ENCODE results near the gene ESRRG.
"Not testable (repeated sequence)": the region's sequence is repeated elsewhere in the genome, so short reads cannot be mapped to it uniquely, and the experiment has no call there.

The ESRRG gene

GRCh38 chr1:216739793-216740192 lies 16.6 kb upstream of the ESRRG start:
- Histone ChIP-seq H3K4me1 (ENCODE audit: control insufficient read depth, insufficient read depth, low read length) (no peaks in the 10 kb centered on the region), H3K36me3 (ENCODE audit: control insufficient read depth, insufficient read depth, low read length, severe bottlenecking) (no peaks in the 10 kb centered on the region), H3K9me3 (ENCODE audit: control insufficient read depth, low read length) (no peaks in the 10 kb centered on the region), H3K4me3 (ENCODE audit: low read length) (no peak overlapping the region), H3K9ac (ENCODE audit: low read length) (no peak overlapping the region), H3K27me3 (replicated peaks; ENCODE audit: control insufficient read depth, insufficient read depth, low read length) (no peaks in the 10 kb centered on the region)
- no peak for DNase-seq (ENCODE audit: low read depth)

- H3K9ac ChIP-seq (ENCODE audit: low read length), result no peak overlapping the region
- DNase-seq (ENCODE audit: low read depth), result no peak
- H3K9me3 ChIP-seq (ENCODE audit: control insufficient read depth, low read length), result no peaks in the 10 kb centered on the region
- peaks cover 5% of the 10 kb centered on the region for H3K27me3 ChIP-seq (replicated peaks; ENCODE audit: control insufficient read depth, insufficient read depth, low read length)
- H3K36me3 ChIP-seq (ENCODE audit: control insufficient read depth, insufficient read depth, low read length, severe bottlenecking), result no peaks in the 10 kb centered on the region
- H3K4me1 ChIP-seq (ENCODE audit: control insufficient read depth, insufficient read depth, low read length), result no peaks in the 10 kb centered on the region
- no peak overlapping the region for H3K4me3 ChIP-seq (ENCODE audit: low read length)
Observed at GRCh38 chr1:216732121-216732520, 8.9 kb upstream of the ESRRG start.

GRCh38 chr1:216731562-216731961 lies 8.3 kb upstream of the ESRRG start:
- Histone ChIP-seq H3K9ac (ENCODE audit: low read length) (no peak overlapping the region), H3K4me3 (ENCODE audit: low read length) (no peak overlapping the region), H3K36me3 (ENCODE audit: control insufficient read depth, insufficient read depth, low read length, severe bottlenecking) (no peaks in the 10 kb centered on the region), H3K27me3 (replicated peaks; ENCODE audit: control insufficient read depth, insufficient read depth, low read length) (peaks cover 10% of the 10 kb centered on the region), H3K4me1 (ENCODE audit: control insufficient read depth, insufficient read depth, low read length) (no peaks in the 10 kb centered on the region), H3K9me3 (ENCODE audit: control insufficient read depth, low read length) (no peaks in the 10 kb centered on the region)
- no peak for DNase-seq (ENCODE audit: low read depth)

DNA sequence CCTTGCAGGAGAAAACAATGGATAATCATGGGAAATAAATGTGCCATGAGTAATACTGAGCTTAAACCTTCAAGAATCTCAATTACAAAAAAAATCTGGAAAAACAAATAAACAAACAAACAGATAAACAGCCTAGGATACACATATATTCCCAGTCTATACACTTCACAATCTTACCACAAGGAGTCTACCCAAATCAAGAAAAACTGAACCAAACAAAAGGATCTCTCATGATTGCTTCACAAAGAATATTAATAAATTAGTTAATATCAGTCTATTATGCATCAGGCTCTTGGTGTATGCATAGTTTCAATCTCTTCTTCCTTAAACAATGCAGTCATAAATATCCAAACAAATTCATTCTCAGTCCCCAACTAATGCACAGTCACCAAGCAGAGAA lies 3.2 kb upstream of the ESRRG start:
- no peak for DNase-seq (ENCODE audit: low read depth)
- Histone ChIP-seq H3K36me3 (ENCODE audit: control insufficient read depth, insufficient read depth, low read length, severe bottlenecking) (no peaks in the 10 kb centered on the region), H3K4me3 (ENCODE audit: low read length) (no peak overlapping the region), H3K27me3 (replicated peaks; ENCODE audit: control insufficient read depth, insufficient read depth, low read length) (peaks cover 53% of the 10 kb centered on the region), H3K9me3 (ENCODE audit: control insufficient read depth, low read length) (no peaks in the 10 kb centered on the region), H3K4me1 (ENCODE audit: control insufficient read depth, insufficient read depth, low read length) (peaks cover 12% of the 10 kb centered on the region), H3K9ac (ENCODE audit: low read length) (no peak overlapping the region)

DNA sequence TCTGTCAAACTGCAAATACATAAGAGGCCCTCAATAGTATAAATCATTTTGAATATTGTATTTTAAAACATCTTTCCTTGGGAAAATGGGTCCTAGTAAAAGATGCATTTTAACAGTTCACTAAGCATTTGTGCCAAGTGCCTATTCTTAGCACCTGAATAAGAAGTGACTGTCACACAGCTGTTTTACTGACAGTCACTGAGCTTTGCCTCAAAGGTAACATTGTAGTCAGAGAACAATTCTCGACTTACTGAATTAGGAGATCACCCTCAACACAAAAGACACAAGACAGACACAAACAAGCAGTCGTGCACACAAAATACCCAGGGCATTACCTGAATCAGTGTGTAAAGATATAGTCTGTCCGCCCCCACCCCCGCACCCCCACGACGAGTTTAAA lies 408 bp downstream of the ESRRG start:
- H3K36me3 ChIP-seq (ENCODE audit: control insufficient read depth, insufficient read depth, low read length, severe bottlenecking), result no peaks in the 10 kb centered on the region
- H3K4me1 ChIP-seq (ENCODE audit: control insufficient read depth, insufficient read depth, low read length), result peaks cover 12% of the 10 kb centered on the region
- peak overlapping the region; percentile 76 for H3K4me3 ChIP-seq (ENCODE audit: low read length)
- peaks cover 62% of the 10 kb centered on the region for H3K27me3 ChIP-seq (replicated peaks; ENCODE audit: control insufficient read depth, insufficient read depth, low read length)
- H3K9ac ChIP-seq (ENCODE audit: low read length), result no peak overlapping the region
- DNase-seq (ENCODE audit: low read depth), result no peak
- no peaks in the 10 kb centered on the region for H3K9me3 ChIP-seq (ENCODE audit: control insufficient read depth, low read length)

GRCh38 chr1:216721863-216722262 lies 1.4 kb downstream of the ESRRG start:
- no peak for DNase-seq (ENCODE audit: low read depth)
- Histone ChIP-seq H3K4me3 (ENCODE audit: low read length) (no peak overlapping the region), H3K36me3 (ENCODE audit: control insufficient read depth, insufficient read depth, low read length, severe bottlenecking) (no peaks in the 10 kb centered on the region), H3K27me3 (replicated peaks; ENCODE audit: control insufficient read depth, insufficient read depth, low read length) (peaks cover 55% of the 10 kb centered on the region), H3K9ac (ENCODE audit: low read length) (no peak overlapping the region), H3K9me3 (ENCODE audit: control insufficient read depth, low read length) (no peaks in the 10 kb centered on the region), H3K4me1 (ENCODE audit: control insufficient read depth, insufficient read depth, low read length) (peaks cover 12% of the 10 kb centered on the region)

GRCh38 chr1:216721062-216721461 lies 2.2 kb downstream of the ESRRG start:
- Histone ChIP-seq H3K4me1 (ENCODE audit: control insufficient read depth, insufficient read depth, low read length) (peaks cover 12% of the 10 kb centered on the region), H3K4me3 (ENCODE audit: low read length) (no peak overlapping the region), H3K36me3 (ENCODE audit: control insufficient read depth, insufficient read depth, low read length, severe bottlenecking) (no peaks in the 10 kb centered on the region), H3K9ac (ENCODE audit: low read length) (no peak overlapping the region), H3K9me3 (ENCODE audit: control insufficient read depth, low read length) (no peaks in the 10 kb centered on the region), H3K27me3 (replicated peaks; ENCODE audit: control insufficient read depth, insufficient read depth, low read length) (peaks cover 49% of the 10 kb centered on the region)
- DNase-seq (ENCODE audit: low read depth), result no peak

- H3K4me1 ChIP-seq (ENCODE audit: control insufficient read depth, insufficient read depth, low read length), result no peaks in the 10 kb centered on the region
- no peaks in the 10 kb centered on the region for H3K36me3 ChIP-seq (ENCODE audit: control insufficient read depth, insufficient read depth, low read length, severe bottlenecking)
- H3K27me3 ChIP-seq (replicated peaks; ENCODE audit: control insufficient read depth, insufficient read depth, low read length), result peaks cover 25% of the 10 kb centered on the region
- H3K9me3 ChIP-seq (ENCODE audit: control insufficient read depth, low read length), result no peaks in the 10 kb centered on the region
- DNase-seq (ENCODE audit: low read depth), result no peak
- no peak overlapping the region for H3K4me3 ChIP-seq (ENCODE audit: low read length)
- H3K9ac ChIP-seq (ENCODE audit: low read length), result no peak overlapping the region
Observed at GRCh38 chr1:216711712-216712111, 11.5 kb downstream of the ESRRG start.

GRCh38 chr1:216710598-216711333 lies 12.5 kb downstream of the ESRRG start:
- H3K36me3 ChIP-seq (ENCODE audit: control insufficient read depth, insufficient read depth, low read length, severe bottlenecking), result no peaks in the 10 kb centered on the region
- no peaks in the 10 kb centered on the region for H3K9me3 ChIP-seq (ENCODE audit: control insufficient read depth, low read length)
- no peak overlapping the region for H3K4me3 ChIP-seq (ENCODE audit: low read length)
- DNase-seq (ENCODE audit: low read depth), result no peak
- H3K4me1 ChIP-seq (ENCODE audit: control insufficient read depth, insufficient read depth, low read length), result no peaks in the 10 kb centered on the region
- no peak overlapping the region for H3K9ac ChIP-seq (ENCODE audit: low read length)
- peaks cover 25% of the 10 kb centered on the region for H3K27me3 ChIP-seq (replicated peaks; ENCODE audit: control insufficient read depth, insufficient read depth, low read length)

DNA sequence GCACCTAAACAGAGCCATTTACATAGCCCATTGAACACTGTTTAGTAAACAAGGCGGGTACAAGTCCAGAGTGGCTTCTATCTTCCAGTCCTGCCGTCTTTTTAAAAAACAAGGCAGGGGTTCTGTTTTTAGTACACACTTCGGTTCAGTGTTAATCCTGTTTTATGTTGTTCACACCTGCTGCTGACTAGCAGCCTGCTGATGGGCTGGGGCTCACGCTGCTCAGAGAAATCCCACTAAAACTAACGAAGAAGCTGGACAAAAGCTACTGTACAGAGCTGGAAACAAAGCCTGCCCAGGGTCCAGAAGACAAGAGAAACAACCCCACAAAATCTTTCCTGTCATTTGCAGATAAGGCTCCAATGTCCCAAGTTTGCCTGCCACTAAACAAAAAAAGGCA lies 13.2 kb downstream of the ESRRG start:
- Histone ChIP-seq H3K9me3 (ENCODE audit: control insufficient read depth, low read length) (no peaks in the 10 kb centered on the region), H3K4me3 (ENCODE audit: low read length) (no peak overlapping the region)
- DNase-seq (ENCODE audit: low read depth), result no peak

GRCh38 chr1:216705676-216706075 lies 17.6 kb downstream of the ESRRG start:
- Histone ChIP-seq H3K27me3 (replicated peaks; ENCODE audit: control insufficient read depth, insufficient read depth, low read length) (peaks cover 8% of the 10 kb centered on the region), H3K4me1 (ENCODE audit: control insufficient read depth, insufficient read depth, low read length) (no peaks in the 10 kb centered on the region), H3K36me3 (ENCODE audit: control insufficient read depth, insufficient read depth, low read length, severe bottlenecking) (no peaks in the 10 kb centered on the region), H3K9me3 (ENCODE audit: control insufficient read depth, low read length) (no peaks in the 10 kb centered on the region), H3K4me3 (ENCODE audit: low read length) (no peak overlapping the region), H3K9ac (ENCODE audit: low read length) (no peak overlapping the region)
- no peak for DNase-seq (ENCODE audit: low read depth)

More for the DNA sequence above, 13.2 kb downstream of the ESRRG start:
- Histone ChIP-seq H3K27me3 (replicated peaks; ENCODE audit: control insufficient read depth, insufficient read depth, low read length) (peaks cover 25% of the 10 kb centered on the region), H3K36me3 (ENCODE audit: control insufficient read depth, insufficient read depth, low read length, severe bottlenecking) (no peaks in the 10 kb centered on the region), H3K4me1 (ENCODE audit: control insufficient read depth, insufficient read depth, low read length) (no peaks in the 10 kb centered on the region), H3K9ac (ENCODE audit: low read length) (no peak overlapping the region)

DNA sequence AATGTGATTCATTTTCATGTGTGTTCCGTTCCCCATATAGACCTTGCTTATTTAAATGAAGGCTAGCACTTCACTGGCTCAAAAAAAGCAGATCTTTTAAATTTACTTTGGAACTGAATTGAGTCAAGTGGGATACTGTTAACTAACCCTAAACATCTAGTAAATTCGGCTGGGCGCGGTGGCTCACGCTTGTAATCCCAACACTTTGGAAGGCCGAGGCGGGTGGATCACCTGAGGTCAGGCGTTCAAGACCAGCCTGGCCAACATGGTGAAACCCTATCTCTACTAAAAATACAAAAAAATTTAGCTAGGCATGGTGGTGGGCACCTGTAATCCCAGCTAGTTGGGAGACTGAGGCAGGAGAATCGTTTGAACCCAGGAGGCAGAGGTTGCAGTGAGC lies 19.2 kb downstream of the ESRRG start:
- H3K4me1 ChIP-seq (ENCODE audit: control insufficient read depth, insufficient read depth, low read length); H3K9me3 ChIP-seq (ENCODE audit: control insufficient read depth, low read length); H3K4me3 ChIP-seq (ENCODE audit: low read length); H3K36me3 ChIP-seq (ENCODE audit: control insufficient read depth, insufficient read depth, low read length, severe bottlenecking); DNase-seq (ENCODE audit: low read depth); H3K27me3 ChIP-seq (replicated peaks; ENCODE audit: control insufficient read depth, insufficient read depth, low read length); H3K9ac ChIP-seq (ENCODE audit: low read length): not testable (repeated sequence)
